Activated CD4-positive, alpha-beta memory T cell treated with anti-CD3 and anti-CD28 coated beads for 36 hours (primary cell): Measurements from ENCODE around the gene TMEM134. TPM values are rescaled to one million over a fixed set of nuclear protein-coding genes. Genes with fewer than 3 reads are reported as not detected.
A peak's percentile ranks its signal among the peaks of the same experiment; 100 is the strongest.

Experiments
- CTCF ChIA-PET: fragments of 350-600 bp; sonication (Branson Sonifier 250); formaldehyde crosslinking; loops from one replicate; lab custom pipeline; 2021; ENCODE audit warnings: antibody characterized with exemption, inconsistent platforms; lab: Charles Lee
- POLR2A ChIA-PET: fragments of 350-600 bp; sonication (Branson Sonifier 250); formaldehyde crosslinking; loops from one replicate; lab custom pipeline; 2021; ENCODE audit warnings: antibody characterized with exemption; lab: Charles Lee
- DNase-seq: peaks from one replicate; pipeline ENCODE4 v3.0.0-alpha.2; 2020
- H3K27ac Mint-ChIP-seq: one replicate; pipeline ENCODE4 v1.8.0; 2021; ENCODE audit warnings: mixed read lengths
- H3K27me3 Mint-ChIP-seq: one replicate; pipeline ENCODE4 v1.8.0; 2021; ENCODE audit warnings: mixed read lengths
- H3K36me3 Mint-ChIP-seq: one replicate; pipeline ENCODE4 v1.8.0; 2021; ENCODE audit warnings: mixed read lengths
- H3K4me1 Mint-ChIP-seq: one replicate; pipeline ENCODE4 v1.8.0; 2021; ENCODE audit warnings: low read depth, mixed read lengths
- H3K4me3 Mint-ChIP-seq: one replicate; pipeline ENCODE4 v1.8.0; 2021; ENCODE audit warnings: mild to moderate bottlenecking, mixed read lengths
- H3K9me3 Mint-ChIP-seq: one replicate; pipeline ENCODE4 v1.8.0; 2021; ENCODE audit warnings: mixed read lengths
- intact Hi-C: fragments of 100-400 bp; cut with micrococcal nuclease; formaldehyde crosslinking; loops from one replicate; pipeline ENCODE4 v1.15.1; 2023
- total RNA-seq, 2 experiments: library from RNA; stranded (reverse); gene quantifications; one replicate each; pipeline ENCODE4 v1.2.3, GENCODE V29; 2021

Gene TMEM134
- total RNA-seq, 2 experiments from 2014 or later: 68.2 to 75.2 TPM

DNA sequence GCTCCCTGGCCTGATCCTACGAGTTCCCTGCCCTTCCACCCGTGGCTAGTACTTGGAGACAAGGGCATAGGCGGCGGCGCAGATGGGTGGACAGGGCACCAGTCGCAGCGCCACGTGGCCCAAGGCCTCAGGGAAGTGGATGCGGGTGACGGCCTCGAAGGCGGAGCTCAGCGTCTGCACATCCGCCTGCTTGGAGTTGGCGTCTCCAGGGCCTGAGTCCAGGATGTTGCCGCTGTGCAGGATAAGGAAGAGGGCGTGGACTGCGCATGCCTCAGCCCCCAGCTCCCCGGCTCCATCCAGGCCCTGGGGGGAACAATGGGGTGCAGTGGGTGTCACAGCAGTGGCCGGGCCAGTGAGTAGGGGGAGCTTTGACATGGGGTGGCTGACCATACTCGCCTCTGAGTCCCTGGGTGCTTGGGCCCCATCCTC is 29.5 kb upstream of the TMEM134 start:
- CTCF ChIA-PET: no interaction called here
- H3K9me3 Mint-ChIP-seq: no peaks in the 10 kb centered on the region
- no peaks in the 10 kb centered on the region for H3K27me3 Mint-ChIP-seq
- peaks cover 45% of the 10 kb centered on the region for H3K36me3 Mint-ChIP-seq
- no peak for DNase-seq
- intact Hi-C loops: no loop called here
- peaks cover 25% of the 10 kb centered on the region for H3K4me1 Mint-ChIP-seq
- H3K27ac Mint-ChIP-seq: no peak overlapping the region
- POLR2A ChIA-PET: no interaction called here
- no peak overlapping the region for H3K4me3 Mint-ChIP-seq

DNA sequence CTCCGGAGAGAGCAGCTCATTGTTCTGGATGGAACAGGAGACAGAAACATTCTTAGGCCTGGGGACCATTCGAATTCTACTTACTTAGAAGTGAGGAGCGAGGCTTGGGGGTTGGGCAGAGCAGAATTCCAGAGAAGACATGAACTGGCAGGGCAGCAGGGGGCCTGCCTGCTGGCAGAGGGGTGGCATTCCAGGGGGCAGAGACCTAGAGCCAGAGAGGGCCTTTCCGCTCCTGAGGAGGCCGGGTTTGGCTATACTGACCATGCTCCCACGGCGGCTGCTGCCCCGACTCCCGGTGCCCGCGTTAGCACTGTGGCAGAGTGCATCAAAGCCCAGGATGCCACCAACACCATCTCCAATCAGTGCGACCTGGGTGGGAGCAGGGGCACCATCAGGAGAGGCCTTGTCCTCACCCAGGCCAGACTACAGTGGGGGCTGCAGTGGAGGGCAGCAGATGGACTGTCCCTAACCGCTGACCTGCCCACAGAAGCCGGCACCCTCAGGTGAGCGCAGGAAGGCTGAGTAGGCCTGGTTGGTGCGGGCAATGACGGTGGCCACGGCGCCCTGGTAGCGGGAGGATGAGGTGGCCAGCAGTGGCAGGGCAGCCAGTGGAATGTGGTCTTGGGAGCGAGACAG is 28.7 kb upstream of the TMEM134 start:
- ChIA-PET POLR2A (no interaction called here), CTCF (no interaction called here)
- H3K4me1 Mint-ChIP-seq: peaks cover 21% of the 10 kb centered on the region
- H3K9me3 Mint-ChIP-seq: no peaks in the 10 kb centered on the region
- no peak for DNase-seq
- H3K4me3 Mint-ChIP-seq: no peak overlapping the region
- intact Hi-C loops: no loop called here
- no peak overlapping the region for H3K27ac Mint-ChIP-seq
- peaks cover 42% of the 10 kb centered on the region for H3K36me3 Mint-ChIP-seq
- no peaks in the 10 kb centered on the region for H3K27me3 Mint-ChIP-seq

DNA sequence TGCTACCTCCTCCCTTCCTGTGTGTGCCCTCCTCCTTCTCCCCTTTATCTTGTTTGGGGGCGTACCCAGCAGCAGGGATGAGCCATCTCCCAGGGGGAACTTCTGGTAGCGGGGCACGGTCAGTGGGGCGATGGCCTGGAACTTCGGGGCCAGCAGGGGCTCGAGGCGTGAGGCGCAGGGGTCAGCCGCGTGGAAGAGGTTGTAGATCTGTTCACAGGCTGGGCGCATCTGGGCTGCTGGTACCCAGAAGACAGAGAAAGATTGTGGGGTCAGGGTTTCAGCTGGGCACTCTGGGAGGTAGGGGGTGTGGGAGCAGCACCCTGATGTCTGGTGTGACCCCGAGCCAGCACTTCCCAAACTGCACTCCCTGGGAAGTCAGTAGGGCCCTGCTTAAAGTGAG is 27.1 kb upstream of the TMEM134 start:
- H3K27me3 Mint-ChIP-seq: no peaks in the 10 kb centered on the region
- no peak overlapping the region for H3K4me3 Mint-ChIP-seq
- H3K9me3 Mint-ChIP-seq: no peaks in the 10 kb centered on the region
- POLR2A ChIA-PET: no interaction called here
- H3K4me1 Mint-ChIP-seq: peaks cover 9% of the 10 kb centered on the region
- DNase-seq: no peak
- H3K27ac Mint-ChIP-seq: no peak overlapping the region
- peaks cover 45% of the 10 kb centered on the region for H3K36me3 Mint-ChIP-seq
- CTCF ChIA-PET: no interaction called here
- intact Hi-C loops: no loop called here

DNA sequence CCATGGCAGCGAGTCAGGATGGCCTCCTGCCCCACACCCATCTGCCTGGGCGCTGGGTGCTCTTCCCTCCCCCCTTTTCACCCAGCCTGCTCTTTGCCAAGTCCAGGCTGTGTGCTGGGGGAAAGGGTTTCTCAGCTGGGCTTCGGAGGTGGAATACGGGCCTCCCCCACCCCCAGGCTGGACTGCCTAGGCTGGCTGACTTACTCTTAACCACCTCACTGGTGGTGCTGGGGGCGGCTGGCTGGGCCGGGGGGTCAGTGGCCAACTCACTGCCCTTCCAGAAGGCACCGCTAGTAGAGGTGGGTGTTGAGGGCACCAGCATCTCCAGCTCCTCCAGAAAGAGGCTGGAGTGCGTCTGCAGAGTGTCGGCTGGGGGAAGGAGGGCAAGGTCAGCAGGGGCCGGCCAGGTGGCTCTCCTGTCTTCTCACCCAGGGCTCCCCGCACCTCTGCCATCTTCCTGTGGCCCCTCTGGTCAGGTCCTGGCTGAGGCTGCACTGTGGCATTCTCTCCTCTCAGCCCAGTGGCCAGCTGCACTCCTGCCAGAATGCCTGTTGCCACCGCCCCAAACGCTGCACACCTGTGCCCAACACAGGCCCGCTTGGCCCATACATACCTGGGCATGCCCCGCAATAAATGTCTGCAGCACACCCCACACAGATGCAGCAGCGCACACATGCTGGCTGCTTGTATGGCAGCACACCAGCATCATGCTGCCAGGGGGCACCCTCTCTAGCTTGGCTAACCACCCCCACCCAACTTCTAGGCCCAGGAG is 26.4 kb upstream of the TMEM134 start:
- no peak overlapping the region for H3K27ac Mint-ChIP-seq

DNA sequence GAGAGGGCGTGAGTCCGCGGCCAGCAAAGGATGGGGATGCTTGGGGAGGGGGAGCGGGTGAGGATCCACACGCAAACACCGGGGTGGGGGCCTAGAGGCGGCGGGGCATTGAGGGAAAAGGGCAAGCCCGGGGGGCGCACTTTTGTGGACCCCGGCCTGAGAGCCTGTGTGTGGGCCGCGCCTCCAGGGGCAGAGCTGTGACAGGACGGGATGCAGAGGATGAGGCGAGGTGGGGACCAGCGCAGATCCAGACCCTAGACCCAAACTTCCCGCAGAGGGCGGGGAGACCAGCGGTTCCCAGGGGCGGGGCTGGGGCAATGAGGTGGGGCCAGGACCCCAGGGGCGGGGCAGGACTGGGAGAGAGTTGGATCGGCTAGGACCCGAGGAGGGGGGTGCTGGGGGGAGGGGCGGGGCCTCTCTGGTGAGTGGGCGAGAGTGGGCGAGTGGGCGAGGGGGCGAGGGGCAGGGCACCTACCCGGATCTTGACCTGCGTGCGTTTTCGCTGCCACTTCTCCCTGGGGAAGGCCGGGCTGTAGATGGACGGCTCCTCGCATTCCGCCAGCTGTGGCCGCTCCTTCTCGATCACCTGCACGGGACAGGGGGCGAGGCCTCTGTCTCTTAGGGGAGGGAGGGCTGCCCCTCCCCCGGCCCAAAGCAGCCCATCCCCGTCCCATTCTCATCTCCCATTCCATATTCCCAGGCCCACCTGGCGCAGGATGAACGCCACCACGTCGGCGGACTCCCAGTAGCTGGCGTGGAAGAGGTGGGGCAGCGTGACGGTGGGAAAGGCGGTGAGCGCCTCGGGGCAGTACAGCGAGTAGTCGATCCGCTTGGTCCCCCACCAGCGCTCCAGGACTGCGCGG is 25.6 kb upstream of the TMEM134 start:
- Mint-ChIP-seq H3K27me3 (no peaks in the 10 kb centered on the region), H3K36me3 (peaks cover 47% of the 10 kb centered on the region), H3K9me3 (no peaks in the 10 kb centered on the region), H3K4me3 (no peak overlapping the region), H3K4me1 (peaks cover 11% of the 10 kb centered on the region), H3K27ac (no peak overlapping the region)
- DNase-seq: no peak
- CTCF ChIA-PET: no interaction called here
- POLR2A ChIA-PET: no interaction called here
- intact Hi-C loops: no loop called here

More for the DNA sequence above, 26.4 kb upstream of the TMEM134 start:
- ChIA-PET CTCF (no interaction called here), POLR2A (no interaction called here)
- Mint-ChIP-seq H3K36me3 (peaks cover 45% of the 10 kb centered on the region), H3K4me1 (peaks cover 5% of the 10 kb centered on the region), H3K4me3 (no peak overlapping the region), H3K27me3 (no peaks in the 10 kb centered on the region), H3K9me3 (no peaks in the 10 kb centered on the region)
- intact Hi-C loops: no loop called here
- no peak for DNase-seq

DNA sequence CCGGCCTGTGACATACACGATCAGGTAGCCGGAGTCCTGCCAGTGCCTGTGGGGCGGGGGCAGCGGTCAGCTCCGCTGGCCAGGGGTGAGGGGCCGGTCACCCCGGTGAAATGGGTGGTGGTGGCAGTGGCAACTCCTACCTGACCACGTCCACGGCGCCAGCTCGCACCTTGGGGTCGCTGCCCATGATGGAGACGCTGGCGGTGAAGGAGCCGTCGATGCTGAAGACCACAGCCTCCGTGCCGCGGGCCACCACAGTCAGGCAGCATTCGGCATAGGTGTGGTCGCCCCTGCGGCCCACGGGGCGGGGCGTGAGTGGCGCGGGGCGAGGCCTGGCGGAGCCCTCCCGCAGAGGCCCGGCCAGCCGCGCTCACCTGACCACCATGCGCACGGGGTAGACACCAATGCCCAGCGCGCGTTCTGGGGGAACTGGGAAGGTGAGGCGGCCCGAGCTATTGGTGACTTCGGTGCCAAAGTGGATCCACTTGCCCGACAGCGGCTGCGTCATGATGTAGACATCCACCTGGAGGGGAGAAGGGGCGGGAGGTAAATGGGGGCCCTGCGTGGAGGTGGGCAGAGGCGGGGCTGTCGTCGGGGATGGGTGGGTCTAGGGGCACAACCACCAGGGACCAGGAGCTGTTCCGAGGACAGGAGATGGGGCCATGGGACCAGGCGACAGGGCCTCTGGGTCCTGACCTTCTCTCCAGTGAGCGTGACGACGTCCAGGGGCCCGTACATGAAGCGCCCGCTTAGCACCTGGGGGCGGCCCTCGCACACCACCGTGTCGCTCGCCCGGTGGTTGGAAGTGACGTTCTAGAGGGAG is 24.7 kb upstream of the TMEM134 start:
- ChIA-PET POLR2A (no interaction called here), CTCF (no interaction called here)
- no peaks in the 10 kb centered on the region for H3K9me3 Mint-ChIP-seq
- peaks cover 18% of the 10 kb centered on the region for H3K4me1 Mint-ChIP-seq
- H3K27me3 Mint-ChIP-seq: no peaks in the 10 kb centered on the region
- DNase-seq: no peak
- no peak overlapping the region for H3K4me3 Mint-ChIP-seq
- no peak overlapping the region for H3K27ac Mint-ChIP-seq
- intact Hi-C loops: no loop called here
- H3K36me3 Mint-ChIP-seq: peaks cover 50% of the 10 kb centered on the region

DNA sequence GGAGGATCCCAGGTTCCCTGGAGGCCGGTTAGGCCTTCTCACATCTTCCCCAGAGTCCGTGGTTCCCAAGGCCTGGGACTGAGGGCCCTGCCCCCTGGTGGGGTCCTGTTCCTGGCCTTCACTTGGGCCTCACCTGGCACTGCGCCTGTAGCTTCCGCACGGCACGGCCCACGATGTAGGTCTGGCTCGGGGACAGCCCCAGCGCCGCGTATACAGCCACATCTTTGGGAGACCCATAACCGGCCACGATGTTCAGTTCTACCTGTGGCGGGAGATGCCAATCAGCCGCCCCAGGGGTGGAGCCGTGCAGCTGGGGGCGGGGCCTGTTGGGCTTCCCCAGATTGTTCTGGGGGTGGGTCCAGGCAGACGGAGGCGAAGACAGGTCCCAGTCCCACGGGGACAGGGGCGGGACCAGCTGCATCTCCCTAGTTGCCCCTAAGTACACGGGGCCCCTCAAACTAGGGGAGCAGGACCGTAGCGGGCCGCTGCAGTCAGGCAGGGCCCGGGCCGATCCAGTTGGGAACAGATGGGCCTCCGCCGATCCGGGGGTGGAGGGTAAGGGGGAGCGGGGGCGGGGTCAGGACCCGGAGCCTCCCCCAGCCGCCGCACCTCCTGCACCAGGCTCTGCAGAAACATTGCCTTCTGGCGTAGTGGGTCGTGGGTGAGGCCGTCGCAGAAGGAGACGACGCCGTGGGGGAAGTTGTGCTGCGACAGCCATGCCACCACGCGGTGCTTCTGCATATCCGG is 23.9 kb upstream of the TMEM134 start:
- H3K27me3 Mint-ChIP-seq: no peaks in the 10 kb centered on the region
- peak; percentile 49 for DNase-seq
- H3K27ac Mint-ChIP-seq: no peak overlapping the region
- ChIA-PET POLR2A (interaction anchor here (2.0 to 2.6 kb wide), 2 partner anchors 25 to 54 kb away, joined by 6 to 9 read pairs; partner anchors contain the start of gene TMEM134), CTCF (no interaction called here)
- no peak overlapping the region for H3K4me3 Mint-ChIP-seq
- peaks cover 26% of the 10 kb centered on the region for H3K4me1 Mint-ChIP-seq
- peaks cover 56% of the 10 kb centered on the region for H3K36me3 Mint-ChIP-seq
- intact Hi-C loops: no loop called here
- no peaks in the 10 kb centered on the region for H3K9me3 Mint-ChIP-seq

DNA sequence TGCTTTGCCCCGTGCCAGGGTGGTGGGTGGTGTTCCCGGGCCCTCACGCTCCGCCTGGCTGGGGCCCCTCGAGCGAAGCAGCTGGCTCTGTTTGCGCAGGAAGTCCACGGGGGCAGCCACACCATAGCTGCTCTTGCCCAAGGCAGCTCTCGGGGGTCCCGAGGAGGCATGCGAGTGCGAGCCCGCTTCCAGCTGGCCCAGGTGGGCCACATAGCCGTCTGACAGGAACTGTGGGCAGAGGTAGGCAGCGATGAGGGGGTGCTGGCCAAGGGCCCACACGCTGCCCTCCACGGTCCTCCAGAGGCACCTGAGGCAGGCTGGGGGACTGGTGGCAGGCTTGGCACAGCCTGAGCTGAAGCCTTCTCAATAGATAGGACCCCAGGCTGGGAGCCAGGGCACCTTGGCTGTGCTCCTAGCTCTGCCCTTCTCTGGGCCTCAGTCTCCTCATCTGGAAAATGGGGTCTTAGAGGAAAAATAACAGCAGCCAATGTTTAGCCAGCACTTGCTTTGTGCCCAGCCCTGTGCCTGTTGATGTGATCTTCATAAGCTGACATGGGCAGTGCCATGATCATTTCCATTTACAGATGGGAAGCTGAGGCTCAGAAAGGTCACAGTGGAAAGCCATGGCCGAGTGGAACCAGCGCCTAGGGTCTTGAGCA is 23.1 kb upstream of the TMEM134 start:
- ChIA-PET POLR2A (interaction anchor here (2.0 to 2.6 kb wide), 3 partner anchors 24 to 55 kb away, joined by 6 to 9 read pairs (median 6); partner anchors contain the start of genes PTPRCAP and TMEM134), CTCF (no interaction called here)
- H3K4me3 Mint-ChIP-seq: no peak overlapping the region
- DNase-seq: no peak
- no peaks in the 10 kb centered on the region for H3K9me3 Mint-ChIP-seq
- H3K36me3 Mint-ChIP-seq: peaks cover 54% of the 10 kb centered on the region
- no peak overlapping the region for H3K27ac Mint-ChIP-seq
- intact Hi-C loops: no loop called here
- H3K4me1 Mint-ChIP-seq: peaks cover 34% of the 10 kb centered on the region
- H3K27me3 Mint-ChIP-seq: no peaks in the 10 kb centered on the region

DNA sequence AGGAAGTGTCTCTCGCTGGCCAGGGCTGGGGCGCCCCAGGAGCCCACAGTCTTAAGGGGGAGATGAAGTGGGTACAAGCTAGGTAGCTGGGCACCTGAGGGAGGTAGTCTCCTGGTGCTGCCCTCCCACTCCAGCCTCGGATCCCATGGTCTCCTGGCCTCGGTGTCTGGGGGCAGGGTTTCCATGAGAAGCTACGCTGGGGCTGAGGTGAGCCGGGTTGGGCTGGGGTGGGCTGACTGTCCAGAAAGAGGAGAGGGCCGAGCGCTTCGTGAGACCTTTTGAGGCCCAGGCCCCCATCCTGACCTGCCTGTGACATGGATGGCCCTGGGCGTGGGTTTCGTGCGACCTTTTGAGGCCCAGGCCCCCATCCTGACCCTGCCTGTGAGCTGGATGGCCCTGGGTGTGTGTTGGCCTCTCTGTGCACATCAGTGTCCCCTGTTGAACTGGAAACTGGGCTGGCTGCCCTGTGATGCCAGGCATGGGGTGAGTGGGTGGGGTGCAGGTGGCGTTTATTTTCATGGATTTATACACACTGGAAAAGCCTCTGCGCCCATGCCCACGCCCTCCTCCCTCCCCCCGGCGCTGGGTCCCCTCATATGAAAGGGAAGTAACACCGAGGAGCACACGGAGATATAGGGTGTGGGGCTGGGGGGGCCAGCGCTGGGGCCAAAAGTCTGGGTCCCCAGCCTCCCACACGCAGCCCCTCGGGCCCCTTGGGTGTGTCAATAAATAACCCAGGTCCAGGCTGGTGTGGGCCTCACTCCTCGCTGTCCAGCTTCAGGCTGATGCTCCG is 22.4 kb upstream of the TMEM134 start:
- intact Hi-C loops: no loop called here
- Mint-ChIP-seq H3K4me1 (peaks cover 41% of the 10 kb centered on the region), H3K27ac (peak overlapping the region; percentile 69), H3K36me3 (peaks cover 54% of the 10 kb centered on the region), H3K27me3 (no peaks in the 10 kb centered on the region), H3K4me3 (no peak overlapping the region), H3K9me3 (no peaks in the 10 kb centered on the region)
- ChIA-PET POLR2A (interaction anchor here (1.1 to 2.6 kb wide), 5 partner anchors 23 to 87 kb away, joined by 3 to 9 read pairs (median 6); partner anchors contain the start of genes PTPRCAP and TMEM134), CTCF (no interaction called here)
- no peak for DNase-seq

DNA sequence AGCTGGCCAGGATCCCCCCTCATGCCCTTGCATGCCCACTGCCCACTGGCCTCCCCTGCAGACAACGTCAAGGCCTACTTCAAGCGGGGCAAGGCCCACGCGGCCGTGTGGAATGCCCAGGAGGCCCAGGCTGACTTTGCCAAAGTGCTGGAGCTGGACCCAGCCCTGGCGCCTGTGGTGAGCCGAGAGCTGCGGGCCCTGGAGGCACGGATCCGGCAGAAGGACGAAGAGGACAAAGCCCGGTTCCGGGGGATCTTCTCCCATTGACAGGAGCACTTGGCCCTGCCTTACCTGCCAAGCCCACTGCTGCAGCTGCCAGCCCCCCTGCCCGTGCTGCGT is 21.6 kb upstream of the TMEM134 start:
- Mint-ChIP-seq H3K27me3 (no peaks in the 10 kb centered on the region), H3K9me3 (no peaks in the 10 kb centered on the region), H3K4me3 (no peak overlapping the region), H3K27ac (peak overlapping the region; percentile 69), H3K4me1 (peaks cover 49% of the 10 kb centered on the region), H3K36me3 (peaks cover 56% of the 10 kb centered on the region)
- POLR2A ChIA-PET: interaction anchor here (1.1 to 4.2 kb wide), 5 partner anchors 14 to 86 kb away, joined by 3 to 21 read pairs (median 6); partner anchors contain the start of genes PITPNM1, PTPRCAP and TMEM134
- intact Hi-C loops: no loop called here
- no peak for DNase-seq
- CTCF ChIA-PET: no interaction called here
